Kidney epithelial cell (primary cell): Measurements from ENCODE around the gene GTF3C5. TPM values are rescaled to one million over a fixed set of nuclear protein-coding genes. Genes with fewer than 3 reads are reported as not detected.
"Not testable (repeated sequence)": the region's sequence is repeated elsewhere in the genome, so short reads cannot be mapped to it uniquely, and the experiment has no call there.

Experiments
- DNase-seq: peaks from one replicate; pipeline ENCODE4 v3.0.0-alpha.2; 2010; ENCODE audit warnings: low read depth
- H3K27me3 ChIP-seq: 2 replicates; pipeline ENCODE4 v1.6.0; 2011; ENCODE audit warnings: low read length; ENCODE audit not compliant: control insufficient read depth, insufficient read depth
- H3K36me3 ChIP-seq: 2 replicates; pipeline ENCODE4 v1.5.1; 2011; ENCODE audit warnings: low read length; ENCODE audit not compliant: control insufficient read depth, insufficient read depth
- H3K4me3 ChIP-seq: 2 replicates; pipeline ENCODE4 v1.5.1; 2011; ENCODE audit warnings: low read depth, mild to moderate bottlenecking, control low read depth, low read length
- CTCF ChIP-seq: IDR thresholded peaks from 2 replicates; pipeline ENCODE4 v1.5.1; 2011; ENCODE audit warnings: mild to moderate bottlenecking, moderate library complexity, low read length, control low read depth, inconsistent platforms; ENCODE audit not compliant: insufficient read depth, poor library complexity, severe bottlenecking
- total RNA-seq: library from RNA; depleted of rRNA; stranded (reverse); fragments of >200 nt; gene quantifications from 2 replicates; pipeline ENCODE4 v1.2.3, GENCODE V29; 2015

GTF3C5 gene
- total RNA-seq, 1 donor from 2014 or later, result 94.7 TPM

GRCh38 chr9:133087429-133088145 lies 56.8 kb downstream of the GTF3C5 start:
- no peak for DNase-seq
- no peak for TF ChIP-seq CTCF
- H3K36me3 ChIP-seq, result no peaks in the 10 kb centered on the region

DNA sequence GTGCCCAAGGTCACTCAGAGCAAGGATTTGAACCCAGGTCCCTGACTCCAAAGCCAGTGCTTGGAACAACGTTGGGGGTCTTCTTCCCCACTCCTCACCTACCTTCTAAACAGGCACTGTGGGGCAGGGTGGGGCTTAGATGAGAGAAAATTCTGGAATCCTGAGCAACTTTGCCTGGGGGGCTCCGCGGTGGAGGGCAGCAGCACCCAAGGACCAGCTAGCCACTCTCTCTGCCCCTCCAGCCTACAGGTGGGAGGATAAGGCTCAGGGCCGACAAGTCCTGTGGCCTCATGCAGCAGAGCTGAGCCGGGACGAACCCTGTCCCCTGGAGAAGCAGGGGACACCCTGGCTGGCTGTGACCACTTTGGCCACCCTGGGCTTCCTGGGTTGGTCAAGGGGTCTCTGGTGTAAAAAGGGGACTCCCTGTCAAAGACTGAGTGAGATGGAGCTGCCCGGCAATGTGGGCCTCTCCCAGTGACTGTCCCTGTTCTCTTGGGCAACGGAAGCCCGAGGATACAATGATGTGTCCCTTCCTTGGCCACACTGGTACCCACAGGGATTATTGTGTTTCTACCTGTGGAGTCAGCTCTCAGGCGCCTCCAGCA lies 57.5 kb downstream of the GTF3C5 start:
- H3K4me3 ChIP-seq, result no peak overlapping the region
- H3K36me3 ChIP-seq, result no peaks in the 10 kb centered on the region
- DNase-seq, result no peak
- no peaks in the 10 kb centered on the region for H3K27me3 ChIP-seq
- no peak for TF ChIP-seq CTCF

More at GRCh38 chr9:133087429-133088145, 56.8 kb downstream of the GTF3C5 start:
- no peak overlapping the region for H3K4me3 ChIP-seq
- H3K27me3 ChIP-seq, result no peaks in the 10 kb centered on the region

DNA sequence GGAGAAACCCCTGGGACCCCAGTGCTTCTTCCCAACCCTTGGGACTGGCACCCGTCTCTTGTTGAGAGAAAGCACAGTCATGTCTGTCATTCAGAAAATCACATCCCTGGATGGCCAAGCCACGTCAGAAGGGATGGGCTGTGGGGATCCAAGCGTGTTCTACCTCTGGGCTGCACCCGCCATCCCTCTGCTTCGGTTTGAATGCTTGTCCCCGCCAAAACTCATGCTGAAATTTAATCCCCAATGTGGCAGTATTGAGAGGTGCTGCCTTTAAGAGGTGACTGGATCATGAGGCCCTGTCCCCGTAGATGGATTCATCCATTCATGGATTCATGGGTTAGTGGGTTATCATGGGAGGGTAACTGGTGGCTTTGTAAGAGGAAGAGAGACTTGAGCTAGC lies 58.0 kb downstream of the GTF3C5 start:
- no peak for TF ChIP-seq CTCF
- Histone ChIP-seq H3K4me3 (no peak overlapping the region), H3K27me3 (no peaks in the 10 kb centered on the region), H3K36me3 (no peaks in the 10 kb centered on the region)
- DNase-seq, result no peak

GRCh38 chr9:133089271-133089671 lies 58.5 kb downstream of the GTF3C5 start:
- Histone ChIP-seq H3K27me3 (no peaks in the 10 kb centered on the region), H3K4me3 (no peak overlapping the region), H3K36me3 (no peaks in the 10 kb centered on the region)
- no peak for DNase-seq
- no peak for TF ChIP-seq CTCF

GRCh38 chr9:133090187-133090586 lies 59.4 kb downstream of the GTF3C5 start:
- H3K27me3 ChIP-seq, result no peaks in the 10 kb centered on the region
- no peaks in the 10 kb centered on the region for H3K36me3 ChIP-seq
- TF ChIP-seq CTCF, result no peak
- no peak for DNase-seq
- no peak overlapping the region for H3K4me3 ChIP-seq

GRCh38 chr9:133090752-133091385 lies 60.1 kb downstream of the GTF3C5 start:
- Histone ChIP-seq H3K36me3 (no peaks in the 10 kb centered on the region), H3K4me3 (no peak overlapping the region), H3K27me3 (no peaks in the 10 kb centered on the region)
- DNase-seq, result no peak
- no peak for TF ChIP-seq CTCF

DNA sequence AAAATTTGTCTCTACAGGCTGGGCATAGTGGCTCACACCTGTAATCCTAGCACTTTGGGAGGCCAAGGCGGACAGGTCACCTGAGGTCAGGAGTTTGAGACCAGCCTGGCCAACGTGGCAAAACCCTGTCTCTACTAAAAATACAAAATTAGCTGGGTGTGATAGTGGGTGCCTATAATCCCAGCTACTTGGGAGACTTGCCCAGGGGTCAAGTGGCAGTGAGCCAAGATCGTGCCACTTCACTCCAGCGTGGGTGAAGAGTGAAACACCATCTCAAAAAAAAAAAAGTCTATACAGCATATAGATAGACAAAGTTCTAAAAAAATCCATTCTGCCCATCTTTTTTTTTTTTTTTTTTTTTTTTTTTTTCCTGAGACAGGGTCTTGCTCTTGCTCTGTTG lies 63.6 kb downstream of the GTF3C5 start:
- not testable (repeated sequence) for H3K4me3 ChIP-seq, H3K27me3 ChIP-seq, DNase-seq, H3K36me3 ChIP-seq
